HEK293 (cell line): ENCODE measurements around the gene SPIB.
A peak's percentile ranks its signal among the peaks of the same experiment; 100 is the strongest.

Experiments used
- CTCF ChIA-PET: fragments of 350-600 bp; formaldehyde crosslinking; extraction: SDS; loops from one replicate; lab custom pipeline; 2021; ENCODE audit warnings: antibody characterized with exemption; lab: Yijun Ruan, JAX
- POLR2A ChIA-PET: fragments of 300-600 bp; formaldehyde crosslinking; extraction: SDS; loops from one replicate; lab custom pipeline; 2020; ENCODE audit warnings: antibody characterized with exemption, inconsistent platforms; lab: Yijun Ruan, JAX
- H3K27ac ChIP-seq: fragments of 200-500 bp; sonication (Bioruptor generic); 2 replicates; pipeline ENCODE4 v1.5.1; 2014; ENCODE audit warnings: low read depth, low read length, control low read depth, inconsistent platforms; ENCODE audit errors: extremely low read depth
- H3K36me3 ChIP-seq, 2 experiments: fragments of 200-500 bp in 1 of 2; sonication (Bioruptor generic) in 1 of 2; 1 replicate in 1 of 2; 2 replicates in 1 of 2; pipeline ENCODE4 v1.5.1; 2014 to 2017; ENCODE audit warnings: inconsistent platforms in 2 of 2, low read length in 2 of 2; ENCODE audit not compliant: control insufficient read depth in 2 of 2, insufficient read depth in 1 of 2
- H3K4me1 ChIP-seq: fragments of 200-500 bp; sonication (Bioruptor generic); 2 replicates; pipeline ENCODE4 v1.5.1; 2014; ENCODE audit warnings: mild to moderate bottlenecking, low read length, inconsistent platforms; ENCODE audit not compliant: control insufficient read depth, insufficient read depth
- H3K4me3 ChIP-seq: 2 replicates; pipeline ENCODE4 v1.5.1; 2011; ENCODE audit warnings: low read depth, mild to moderate bottlenecking, control low read depth, low read length, moderate library complexity
- H3K9me3 ChIP-seq: fragments of 200-500 bp; sonication (Bioruptor generic); 2 replicates; pipeline ENCODE4 v1.5.1; 2014; ENCODE audit warnings: low read depth, low read length, inconsistent platforms; ENCODE audit not compliant: control insufficient read depth, insufficient read depth
- GLIS1 ChIP-seq: fragments of 450-650 bp; formaldehyde crosslinking; IDR thresholded peaks from 2 replicates; pipeline ENCODE4 v1.5.1; 2016; ENCODE audit warnings: missing biosample characterization, missing genetic modification characterization
- GLIS2 ChIP-seq: fragments of 450-650 bp; formaldehyde crosslinking; IDR thresholded peaks from 2 replicates; pipeline ENCODE4 v1.5.1; 2016; ENCODE audit warnings: missing biosample characterization, missing genetic modification characterization
- KLF16 ChIP-seq: fragments of 450-650 bp; formaldehyde crosslinking; IDR thresholded peaks from 2 replicates; pipeline ENCODE4 v1.5.1; 2017; ENCODE audit warnings: missing biosample characterization, missing genetic modification characterization
- ZNF146 ChIP-seq: fragments of 450-650 bp; formaldehyde crosslinking; IDR thresholded peaks from 2 replicates; pipeline ENCODE4 v1.5.1; 2016; ENCODE audit warnings: missing biosample characterization, missing genetic modification characterization
- ZNF221 ChIP-seq: fragments of 450-650 bp; formaldehyde crosslinking; IDR thresholded peaks from 2 replicates; pipeline ENCODE4 v1.5.1; 2017; ENCODE audit warnings: missing biosample characterization, missing genetic modification characterization, borderline replicate concordance
- ZNF404 ChIP-seq: fragments of 450-650 bp; formaldehyde crosslinking; IDR thresholded peaks from 2 replicates; pipeline ENCODE4 v1.5.1; 2017; ENCODE audit warnings: missing biosample characterization, missing genetic modification characterization
- ZNF580 ChIP-seq: fragments of 450-650 bp; formaldehyde crosslinking; IDR thresholded peaks from 2 replicates; pipeline ENCODE4 v1.5.1; 2016; ENCODE audit warnings: missing biosample characterization, missing genetic modification characterization
- TF ChIP-seq, protein P1 (sequence below): fragments of 450-650 bp; formaldehyde crosslinking; IDR thresholded peaks from 2 replicates; pipeline ENCODE4 v1.5.1; 2016; ENCODE audit warnings: missing biosample characterization, missing genetic modification characterization
- TF ChIP-seq, protein P2 (sequence below): fragments of 450-650 bp; formaldehyde crosslinking; IDR thresholded peaks from 2 replicates; pipeline ENCODE4 v1.5.1; 2016; ENCODE audit warnings: missing biosample characterization, missing genetic modification characterization
- TF ChIP-seq, protein P3 (sequence below): fragments of 450-650 bp; formaldehyde crosslinking; IDR thresholded peaks from 2 replicates; pipeline ENCODE4 v1.5.1; 2016; ENCODE audit warnings: missing biosample characterization, missing genetic modification characterization

SPIB gene

DNA sequence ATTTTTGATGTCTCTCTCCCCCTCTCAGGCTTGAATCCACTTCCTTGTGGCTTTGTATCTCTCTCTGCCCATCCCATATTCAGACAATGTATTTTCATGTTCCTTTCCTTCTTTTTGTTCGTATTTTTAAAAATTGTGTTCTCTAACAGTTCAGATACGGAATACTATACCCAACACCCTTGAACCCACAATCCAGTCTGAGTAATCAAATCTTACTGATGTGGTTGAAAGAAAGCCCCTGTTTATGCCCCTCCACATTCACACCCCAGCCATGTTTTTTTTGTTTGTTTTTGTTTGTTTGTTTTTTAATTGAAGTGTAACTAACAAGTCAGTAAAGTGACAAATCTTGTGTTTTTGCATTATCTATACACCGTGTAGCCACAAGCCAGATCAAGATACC, 1.4 kb downstream of the SPIB start (continued):
- TF ChIP-seq KLF16 (tag by site-specific recombination) = no peak

DNA sequence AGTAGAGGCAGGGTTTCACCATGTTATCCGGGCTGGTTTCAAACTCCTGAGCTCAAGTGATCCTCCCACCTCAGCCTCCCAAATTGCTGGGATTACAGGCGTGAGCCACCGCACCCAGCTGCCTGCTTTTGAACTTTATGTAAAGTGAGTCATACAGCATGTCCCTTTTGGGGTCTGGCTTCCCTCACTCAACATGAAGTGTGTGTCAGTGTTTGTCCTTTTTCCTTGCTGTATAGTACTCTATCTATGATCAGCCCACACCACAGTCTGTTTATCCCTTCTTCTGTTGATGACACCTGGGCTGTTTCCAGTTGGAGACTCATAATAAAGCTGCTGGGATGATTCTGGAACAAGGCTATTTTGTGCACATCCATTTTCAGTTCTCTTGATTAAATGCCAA, 2.1 kb downstream of the SPIB start:
- CTCF ChIA-PET = no interaction called here
- H3K27ac ChIP-seq = no peak overlapping the region

GRCh38 chr19:50422397-50423278, 3.9 kb downstream of the SPIB start:
- TF ChIP-seq GLIS2 (peak; percentile 38; the same call in 1 of the 2 replicates), GLIS1 (tag by site-specific recombination) (peak; percentile 77), ZNF404 (tag by site-specific recombination) (no peak)
- TF ChIP-seq, protein P1, sequence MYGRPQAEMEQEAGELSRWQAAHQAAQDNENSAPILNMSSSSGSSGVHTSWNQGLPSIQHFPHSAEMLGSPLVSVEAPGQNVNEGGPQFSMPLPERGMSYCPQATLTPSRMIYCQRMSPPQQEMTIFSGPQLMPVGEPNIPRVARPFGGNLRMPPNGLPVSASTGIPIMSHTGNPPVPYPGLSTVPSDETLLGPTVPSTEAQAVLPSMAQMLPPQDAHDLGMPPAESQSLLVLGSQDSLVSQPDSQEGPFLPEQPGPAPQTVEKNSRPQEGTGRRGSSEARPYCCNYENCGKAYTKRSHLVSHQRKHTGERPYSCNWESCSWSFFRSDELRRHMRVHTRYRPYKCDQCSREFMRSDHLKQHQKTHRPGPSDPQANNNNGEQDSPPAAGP = no peak

More for the DNA sequence above, 2.1 kb downstream of the SPIB start:
- Histone ChIP-seq H3K4me3 (no peak overlapping the region), H3K9me3 (no peaks in the 10 kb centered on the region), H3K36me3 (peaks cover 3% of the 10 kb centered on the region in 2 experiments; a peak in 2 of 3 replicates), H3K4me1 (no peaks in the 10 kb centered on the region)
- TF ChIP-seq, protein P2, sequence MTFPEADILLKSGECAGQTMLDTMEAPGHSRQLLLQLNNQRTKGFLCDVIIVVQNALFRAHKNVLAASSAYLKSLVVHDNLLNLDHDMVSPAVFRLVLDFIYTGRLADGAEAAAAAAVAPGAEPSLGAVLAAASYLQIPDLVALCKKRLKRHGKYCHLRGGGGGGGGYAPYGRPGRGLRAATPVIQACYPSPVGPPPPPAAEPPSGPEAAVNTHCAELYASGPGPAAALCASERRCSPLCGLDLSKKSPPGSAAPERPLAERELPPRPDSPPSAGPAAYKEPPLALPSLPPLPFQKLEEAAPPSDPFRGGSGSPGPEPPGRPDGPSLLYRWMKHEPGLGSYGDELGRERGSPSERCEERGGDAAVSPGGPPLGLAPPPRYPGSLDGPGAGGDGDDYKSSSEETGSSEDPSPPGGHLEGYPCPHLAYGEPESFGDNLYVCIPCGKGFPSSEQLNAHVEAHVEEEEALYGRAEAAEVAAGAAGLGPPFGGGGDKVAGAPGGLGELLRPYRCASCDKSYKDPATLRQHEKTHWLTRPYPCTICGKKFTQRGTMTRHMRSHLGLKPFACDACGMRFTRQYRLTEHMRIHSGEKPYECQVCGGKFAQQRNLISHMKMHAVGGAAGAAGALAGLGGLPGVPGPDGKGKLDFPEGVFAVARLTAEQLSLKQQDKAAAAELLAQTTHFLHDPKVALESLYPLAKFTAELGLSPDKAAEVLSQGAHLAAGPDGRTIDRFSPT (tag by site-specific recombination) = no peak
- TF ChIP-seq, protein P3, sequence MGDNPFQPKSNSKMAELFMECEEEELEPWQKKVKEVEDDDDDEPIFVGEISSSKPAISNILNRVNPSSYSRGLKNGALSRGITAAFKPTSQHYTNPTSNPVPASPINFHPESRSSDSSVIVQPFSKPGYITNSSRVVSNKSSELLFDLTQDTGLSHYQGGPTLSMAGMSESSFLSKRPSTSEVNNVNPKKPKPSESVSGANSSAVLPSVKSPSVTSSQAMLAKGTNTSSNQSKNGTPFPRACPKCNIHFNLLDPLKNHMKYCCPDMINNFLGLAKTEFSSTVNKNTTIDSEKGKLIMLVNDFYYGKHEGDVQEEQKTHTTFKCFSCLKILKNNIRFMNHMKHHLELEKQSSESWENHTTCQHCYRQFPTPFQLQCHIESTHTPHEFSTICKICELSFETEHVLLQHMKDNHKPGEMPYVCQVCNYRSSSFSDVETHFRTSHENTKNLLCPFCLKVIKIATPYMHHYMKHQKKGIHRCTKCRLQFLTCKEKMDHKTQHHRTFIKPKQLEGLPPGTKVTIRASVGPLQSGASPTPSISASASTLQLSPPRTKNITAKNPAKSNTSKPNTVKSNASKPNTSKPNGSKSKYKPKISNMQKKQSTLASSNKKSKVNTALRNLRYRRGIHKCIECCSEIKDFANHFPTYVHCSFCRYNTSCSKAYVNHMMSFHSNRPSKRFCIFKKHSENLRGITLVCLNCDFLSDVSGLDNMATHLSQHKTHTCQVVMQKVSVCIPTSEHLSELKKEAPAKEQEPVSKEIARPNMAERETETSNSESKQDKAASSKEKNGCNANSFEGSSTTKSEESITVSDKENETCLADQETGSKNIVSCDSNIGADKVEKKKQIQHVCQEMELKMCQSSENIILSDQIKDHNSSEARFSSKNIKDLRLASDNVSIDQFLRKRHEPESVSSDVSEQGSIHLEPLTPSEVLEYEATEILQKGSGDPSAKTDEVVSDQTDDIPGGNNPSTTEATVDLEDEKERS (tag by site-specific recombination) = 0 out of 2 replicates have a peak, but pooled peaks have one; percentile 51
- TF ChIP-seq ZNF221 (tag by site-specific recombination) = no peak
- peak; percentile 95 for TF ChIP-seq ZNF146
- 0 out of 2 replicates have a peak, but pooled peaks have one; percentile 52 for TF ChIP-seq ZNF580 (tag by site-specific recombination)
- POLR2A ChIA-PET = no interaction called here

More at GRCh38 chr19:50422397-50423278, 3.9 kb downstream of the SPIB start:
- no peak overlapping the region for H3K4me3 ChIP-seq
- CTCF ChIA-PET = interaction anchor here (0.9 to 1.3 kb wide), 3 partner anchors 9 to 38 kb away, joined by 3 to 5 read pairs (median 4); no protein-coding TSS in a partner anchor
- H3K9me3 ChIP-seq = no peaks in the 10 kb centered on the region
- no peak overlapping the region for H3K27ac ChIP-seq
- H3K4me1 ChIP-seq = no peaks in the 10 kb centered on the region
- POLR2A ChIA-PET = interaction anchor here (0.6 kb wide), 2 partner anchors 58 to 229 kb away, joined by 3 read pairs; no protein-coding TSS in a partner anchor
- no peaks in the 10 kb centered on the region for H3K36me3 ChIP-seq
